NCI-H1092 (cell line): ENCODE measurements around the gene EPS15.
"Not testable (repeated sequence)": the region's sequence is repeated elsewhere in the genome, so short reads cannot be mapped to it uniquely, and the experiment has no call there.

Source experiments
- DNase-seq: peaks from one replicate; lab custom pipeline; 2025; lab: John Stamatoyannopoulos, UW

EPS15 gene

DNA sequence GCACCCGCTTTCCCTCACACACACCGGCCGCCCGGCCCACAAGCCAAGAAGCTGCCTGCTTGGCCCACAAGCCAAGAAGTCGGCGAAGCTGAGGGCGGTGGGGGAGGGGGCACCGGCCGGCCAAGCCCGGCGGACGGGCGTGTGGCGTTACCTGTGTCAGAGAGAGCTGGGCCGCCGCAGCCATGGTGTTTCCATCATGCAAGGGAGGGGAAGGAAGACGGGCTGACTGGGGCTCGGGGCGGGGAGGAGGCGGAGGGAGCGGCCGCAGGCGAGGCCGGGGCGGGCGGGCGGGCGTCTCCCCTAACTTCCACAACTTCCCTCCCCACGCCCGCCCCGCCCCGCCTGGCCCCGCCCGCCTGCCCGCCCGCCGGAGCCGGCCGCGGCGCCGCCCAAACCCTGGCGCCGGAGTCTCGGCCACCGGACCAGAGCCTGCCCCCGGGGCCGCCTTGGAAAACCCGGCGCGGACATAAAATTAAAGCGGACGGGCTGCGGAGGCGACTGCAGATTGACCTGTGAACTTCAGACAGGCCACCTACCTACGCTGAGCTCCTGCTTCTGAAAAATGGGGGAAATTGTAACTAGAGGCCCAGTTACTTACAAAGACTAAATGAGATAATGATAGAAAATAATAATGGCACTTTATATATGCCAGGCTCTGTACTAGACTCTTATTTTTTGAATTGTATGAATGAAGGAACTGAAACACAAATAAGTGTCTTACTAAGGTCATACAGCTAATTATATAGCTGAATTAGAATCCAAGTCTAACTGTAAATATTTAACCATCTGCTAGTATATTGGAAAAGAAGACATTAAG is at the start of gene EPS15:
Gene EPS15, minus strand, starts transcription at position 219 of the 817 bp plus-strand sequence. Its CDS starts 35 bp downstream, at position 184.
- DNase-seq, result no peak

DNA sequence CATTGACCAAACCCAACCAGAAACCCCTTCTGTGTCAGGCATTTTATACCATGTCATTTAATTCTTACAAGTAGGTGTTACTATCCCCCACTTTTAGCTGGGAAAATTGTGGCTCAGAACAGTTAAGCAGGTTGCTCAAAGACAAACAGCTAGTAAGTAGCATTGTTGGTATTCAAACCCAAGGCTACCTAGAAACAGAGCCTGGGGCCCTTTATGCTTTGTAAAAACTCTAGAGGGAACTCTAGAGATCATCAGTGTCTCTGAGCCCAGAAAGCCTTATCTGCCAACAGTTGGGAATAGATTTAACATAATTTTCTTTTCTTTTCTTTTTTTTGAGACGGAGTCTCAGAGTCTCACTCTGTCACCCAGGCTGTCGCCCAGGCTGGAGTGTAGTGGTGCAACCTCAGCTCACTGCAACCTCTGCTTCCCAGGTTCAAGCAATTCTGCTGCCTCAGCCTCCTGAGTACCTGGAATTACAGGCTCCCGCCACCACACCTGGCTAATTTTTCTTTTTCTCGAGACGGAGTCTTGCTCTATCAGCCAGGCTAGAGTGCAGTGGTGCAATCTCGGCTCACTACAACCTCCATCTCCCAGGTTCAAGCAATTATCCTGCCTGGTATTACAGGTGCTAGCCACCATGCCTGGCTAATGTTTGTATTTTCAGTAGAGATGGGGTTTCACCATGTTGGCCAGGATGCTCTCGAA is 49.3 kb upstream of the EPS15 start:
- no peak for DNase-seq

DNA sequence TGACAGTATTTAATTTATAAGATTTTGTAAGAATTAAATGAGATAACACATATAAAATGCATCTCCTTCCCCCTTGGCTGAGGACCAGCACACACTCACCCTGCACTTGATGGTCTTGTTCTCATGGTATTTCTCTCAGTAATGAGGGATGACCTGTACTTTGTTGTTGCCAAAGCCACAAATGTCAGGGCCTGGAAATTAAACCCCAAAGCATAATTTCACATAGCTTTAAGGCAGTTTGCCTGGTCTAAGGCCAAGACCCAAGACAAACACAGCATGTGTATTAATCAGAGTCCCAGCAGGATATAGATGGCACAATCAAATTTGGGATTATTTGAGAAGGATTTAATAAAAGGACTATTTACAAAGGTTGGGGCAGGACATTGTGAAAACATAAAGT is 48.6 kb upstream of the EPS15 start:
- DNase-seq, result no peak

DNA sequence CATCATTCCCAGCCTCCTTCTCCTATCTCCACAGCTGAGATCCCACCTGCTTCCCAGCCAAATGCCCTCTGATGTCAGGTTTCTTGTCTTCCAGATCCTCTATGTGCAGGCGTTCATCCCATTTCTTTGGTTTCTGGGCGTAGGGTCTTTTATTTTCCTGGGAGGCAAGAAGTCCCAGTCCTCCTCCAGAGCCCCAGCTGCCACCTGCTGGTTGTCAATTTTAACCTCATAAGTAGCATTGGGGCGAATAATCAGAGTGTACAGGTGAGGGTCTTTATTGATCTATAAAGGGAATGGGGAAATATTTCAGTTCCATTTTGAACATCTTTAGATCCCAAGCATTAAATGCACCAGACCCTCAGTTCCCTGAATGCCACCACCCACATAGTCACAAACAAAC is 47.2 kb upstream of the EPS15 start:
- no peak for DNase-seq

DNA sequence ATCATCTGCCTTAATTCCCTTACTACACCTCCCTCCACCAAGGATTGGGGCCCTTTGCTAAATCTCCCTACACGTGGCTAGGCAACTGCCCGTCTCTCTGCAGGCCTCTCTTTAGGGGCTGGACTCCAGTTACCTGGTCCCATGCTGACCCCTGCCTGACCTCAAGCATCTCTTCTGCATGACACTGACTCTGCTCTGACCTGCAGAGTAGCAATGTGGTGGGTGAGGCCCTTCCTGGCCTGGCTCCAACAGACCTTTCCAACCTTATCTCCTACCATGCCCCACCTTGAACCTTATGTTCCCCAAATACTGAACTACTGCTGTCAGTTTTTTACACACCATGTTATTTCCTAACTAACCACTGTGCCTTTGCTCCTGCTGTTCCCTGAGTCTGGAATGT is 45.9 kb upstream of the EPS15 start:
- no peak for DNase-seq

DNA sequence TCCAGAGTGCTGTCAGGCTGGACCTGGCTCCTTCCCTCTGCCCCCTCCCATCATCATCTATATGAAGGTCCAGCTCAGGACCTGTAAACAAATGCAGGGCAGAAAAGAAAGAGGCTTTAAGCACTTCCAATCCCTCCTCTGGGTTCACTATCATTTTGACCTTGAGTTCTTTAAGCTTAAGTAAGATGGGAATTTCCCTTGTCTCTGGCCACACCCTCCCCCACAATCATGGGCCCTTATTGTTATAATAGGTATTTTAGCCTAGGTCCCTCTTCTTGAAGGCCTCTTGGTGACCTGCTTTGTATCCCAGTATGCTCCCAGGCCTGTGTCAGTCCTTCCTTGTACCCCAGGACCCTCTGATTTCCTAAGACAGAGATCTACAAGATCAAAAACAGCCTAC is 45.1 kb upstream of the EPS15 start:
- DNase-seq, result no peak

DNA sequence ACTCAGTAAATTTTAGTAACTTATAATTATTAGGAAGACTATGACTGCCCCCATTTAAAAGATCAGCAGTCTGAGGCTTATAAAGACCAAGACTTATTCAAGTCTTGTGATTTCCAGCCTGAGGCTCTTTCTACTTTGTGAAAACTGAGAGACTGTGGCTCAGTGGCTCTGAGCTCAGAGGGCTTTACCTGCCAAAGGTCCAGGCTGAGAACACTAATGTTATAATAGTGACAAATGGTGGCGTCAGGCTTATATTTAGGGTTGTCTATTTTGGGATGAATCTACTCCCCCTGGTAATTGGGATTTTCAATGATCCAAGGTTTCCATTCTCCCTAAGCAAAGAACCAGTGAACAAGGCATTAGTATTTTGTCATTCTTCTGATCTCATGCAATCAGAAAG is 42.6 kb upstream of the EPS15 start:
- DNase-seq, result no peak

DNA sequence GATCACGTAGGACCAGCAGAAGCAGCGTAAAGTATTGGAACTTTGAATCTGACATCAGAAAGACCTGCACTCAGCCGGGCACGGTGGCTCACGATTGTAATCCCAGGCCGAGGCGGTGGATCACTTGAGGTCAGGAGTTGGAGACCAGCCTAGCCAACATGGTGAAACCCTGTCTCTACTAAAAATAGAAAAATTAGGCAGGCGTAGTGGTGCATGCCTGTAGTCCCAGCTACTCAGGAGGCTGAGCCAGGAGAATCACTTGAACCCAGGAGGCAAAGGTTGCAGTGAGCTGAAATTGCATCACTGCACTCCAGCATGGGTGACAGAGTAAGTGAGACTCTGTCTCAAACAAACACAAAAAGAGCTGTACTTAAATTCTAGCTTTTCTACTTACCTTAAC is 41.8 kb upstream of the EPS15 start:
- not testable (repeated sequence) for DNase-seq

DNA sequence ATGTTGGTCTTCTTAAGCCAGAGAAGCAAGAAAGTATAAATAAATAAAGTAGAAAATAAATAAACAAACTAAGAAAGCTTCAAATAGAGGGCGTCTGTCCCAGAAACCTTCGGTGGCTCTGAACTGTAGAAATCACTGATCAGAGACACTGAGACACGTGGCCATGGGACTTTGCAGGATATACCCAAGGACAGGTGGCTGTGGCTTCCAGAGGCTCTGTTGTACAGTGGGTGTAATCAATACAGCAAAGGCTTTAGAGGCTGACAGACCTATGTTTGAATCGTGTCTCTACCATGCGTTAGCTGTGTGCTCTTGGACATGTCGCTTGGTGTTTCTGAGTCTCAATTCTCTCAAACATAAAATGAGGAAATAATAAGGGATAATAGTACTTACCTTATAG is 41.0 kb upstream of the EPS15 start:
- DNase-seq, result no peak

DNA sequence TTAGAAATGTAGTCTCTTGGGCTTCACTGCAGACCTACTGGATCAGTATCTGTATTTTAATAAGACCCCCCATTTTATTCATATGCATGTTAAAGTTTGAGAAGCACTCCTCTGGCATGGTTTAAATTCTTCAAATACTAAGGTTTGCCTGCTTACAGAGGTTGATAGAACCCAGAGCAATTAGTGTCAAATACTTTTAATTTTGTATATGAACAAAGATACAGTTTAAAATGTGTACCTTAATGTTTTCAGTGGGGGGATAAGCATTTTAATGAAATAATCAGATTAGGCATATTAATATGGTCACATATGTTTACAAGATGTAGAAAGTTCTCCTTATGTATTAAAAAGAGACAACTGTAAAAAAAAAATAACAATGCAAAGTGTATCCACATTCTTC is 40.4 kb upstream of the EPS15 start:
- DNase-seq, result no peak

DNA sequence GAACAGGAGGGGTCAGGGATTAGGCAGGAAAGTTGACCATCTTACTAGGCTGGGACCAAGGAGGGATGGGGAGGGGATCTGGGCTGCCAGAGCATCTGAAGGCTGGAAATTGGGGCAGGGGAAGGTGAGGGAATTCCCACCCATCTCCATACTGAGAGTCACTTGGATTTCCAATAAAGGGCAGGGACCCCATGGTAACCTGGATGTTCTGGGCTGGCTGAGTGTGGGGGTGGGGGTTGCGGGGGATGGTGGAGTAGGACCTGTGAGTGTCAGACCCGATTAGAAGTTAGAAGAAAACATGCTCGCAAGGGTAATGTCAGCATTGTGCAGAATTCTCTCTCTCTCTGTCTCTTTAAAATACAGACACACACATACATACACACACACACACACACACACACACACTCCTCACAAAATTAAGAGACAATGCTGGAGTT is 40.0 kb upstream of the EPS15 start:
- DNase-seq, result no peak

DNA sequence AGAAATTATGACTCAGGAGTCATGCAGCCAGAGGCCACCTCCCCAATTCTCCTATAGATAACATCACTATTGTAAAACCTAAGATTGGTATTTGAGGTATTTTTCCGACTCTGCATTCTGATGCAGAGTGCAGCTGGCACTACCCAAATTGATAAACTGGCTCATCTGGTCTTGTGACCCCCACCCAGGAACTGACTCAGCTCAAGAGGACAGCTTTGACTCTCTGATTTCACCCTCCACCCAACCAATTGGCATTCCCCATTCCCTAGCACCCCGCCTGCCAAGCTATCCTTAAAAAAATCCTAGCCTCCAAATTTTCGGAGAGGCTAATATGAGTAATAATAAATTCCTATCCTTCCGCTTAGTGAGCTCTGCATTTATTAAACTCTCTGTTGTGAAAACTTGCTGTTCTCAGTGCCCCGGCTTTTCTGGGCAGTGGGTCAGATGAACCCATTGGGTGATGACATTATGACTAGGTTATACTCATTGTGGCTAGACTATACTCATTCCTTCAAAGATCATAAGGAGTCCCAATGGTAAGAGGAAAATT is 39.4 kb upstream of the EPS15 start:
- no peak for DNase-seq

DNA sequence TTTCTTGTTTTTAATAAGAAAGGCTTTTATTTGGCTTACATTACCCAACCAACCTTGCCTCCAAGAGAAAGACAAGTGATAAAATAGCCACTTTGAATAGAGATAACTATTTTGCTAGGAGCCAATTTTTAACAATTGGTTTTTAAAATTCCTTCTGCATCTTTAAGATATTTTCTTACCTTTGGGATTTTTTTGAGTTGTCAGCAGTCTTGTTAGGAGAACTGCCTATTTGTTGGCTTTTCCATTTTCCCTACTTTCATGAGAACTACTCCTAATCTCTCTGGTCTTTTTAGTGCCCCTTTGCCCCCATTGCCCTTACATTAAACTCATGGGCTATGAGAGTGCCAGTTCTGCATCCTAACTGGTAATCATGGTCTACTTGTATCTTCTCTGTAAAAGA is 38.1 kb upstream of the EPS15 start:
- no peak for DNase-seq

DNA sequence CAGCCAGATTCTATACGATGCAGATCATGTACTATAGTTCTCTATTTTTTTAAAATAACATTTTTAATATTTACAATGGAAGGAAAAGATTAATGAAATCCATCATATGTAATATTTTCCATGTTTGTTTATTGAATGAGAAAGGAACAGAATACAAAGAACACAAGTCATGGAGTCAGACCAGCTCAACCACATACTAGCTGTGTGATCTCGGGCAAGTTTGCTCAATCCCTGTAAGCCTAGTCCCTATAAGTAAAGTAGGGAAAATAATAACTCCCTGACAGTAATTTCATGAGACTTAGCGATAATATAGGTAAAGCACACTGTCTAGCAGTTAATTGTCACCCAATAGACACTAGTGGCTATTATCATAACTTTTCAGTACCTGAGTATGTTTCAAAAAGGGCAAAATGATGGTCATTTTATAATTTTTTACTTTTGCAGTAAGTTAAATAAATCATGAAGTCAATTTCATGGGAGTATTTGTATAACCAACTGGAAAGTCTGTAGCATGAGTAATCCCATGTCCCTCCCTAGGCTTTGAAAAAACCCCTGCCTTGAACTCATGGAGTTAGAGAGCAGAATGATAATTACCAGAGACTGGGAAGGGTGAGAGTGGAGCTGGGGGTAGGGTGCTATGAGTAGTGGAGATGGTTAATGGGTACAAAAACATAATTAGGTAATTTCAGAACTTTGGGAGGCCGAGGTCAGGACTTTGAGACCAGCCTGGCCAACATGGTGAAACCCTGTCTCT is 37.0 kb upstream of the EPS15 start:
- no peak for DNase-seq

DNA sequence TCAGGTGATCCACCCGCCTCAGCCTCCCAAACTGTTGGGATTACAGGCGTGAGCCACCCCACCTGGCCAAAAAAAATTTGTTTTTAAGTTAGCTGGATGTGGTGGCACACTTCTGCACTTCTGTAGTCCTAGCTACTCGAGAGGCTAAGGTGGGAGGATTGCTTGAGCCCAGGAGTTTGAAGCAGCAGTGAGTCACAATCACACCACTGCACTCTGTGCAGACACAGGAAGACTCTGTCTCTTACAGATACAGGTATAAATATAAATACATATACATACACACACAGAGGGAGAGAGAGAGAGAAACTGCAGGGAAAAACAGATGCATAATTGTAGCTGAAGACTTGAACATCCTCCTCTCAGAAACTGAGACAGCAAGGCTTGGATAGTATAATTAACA is 34.8 kb upstream of the EPS15 start:
- DNase-seq, result no peak

DNA sequence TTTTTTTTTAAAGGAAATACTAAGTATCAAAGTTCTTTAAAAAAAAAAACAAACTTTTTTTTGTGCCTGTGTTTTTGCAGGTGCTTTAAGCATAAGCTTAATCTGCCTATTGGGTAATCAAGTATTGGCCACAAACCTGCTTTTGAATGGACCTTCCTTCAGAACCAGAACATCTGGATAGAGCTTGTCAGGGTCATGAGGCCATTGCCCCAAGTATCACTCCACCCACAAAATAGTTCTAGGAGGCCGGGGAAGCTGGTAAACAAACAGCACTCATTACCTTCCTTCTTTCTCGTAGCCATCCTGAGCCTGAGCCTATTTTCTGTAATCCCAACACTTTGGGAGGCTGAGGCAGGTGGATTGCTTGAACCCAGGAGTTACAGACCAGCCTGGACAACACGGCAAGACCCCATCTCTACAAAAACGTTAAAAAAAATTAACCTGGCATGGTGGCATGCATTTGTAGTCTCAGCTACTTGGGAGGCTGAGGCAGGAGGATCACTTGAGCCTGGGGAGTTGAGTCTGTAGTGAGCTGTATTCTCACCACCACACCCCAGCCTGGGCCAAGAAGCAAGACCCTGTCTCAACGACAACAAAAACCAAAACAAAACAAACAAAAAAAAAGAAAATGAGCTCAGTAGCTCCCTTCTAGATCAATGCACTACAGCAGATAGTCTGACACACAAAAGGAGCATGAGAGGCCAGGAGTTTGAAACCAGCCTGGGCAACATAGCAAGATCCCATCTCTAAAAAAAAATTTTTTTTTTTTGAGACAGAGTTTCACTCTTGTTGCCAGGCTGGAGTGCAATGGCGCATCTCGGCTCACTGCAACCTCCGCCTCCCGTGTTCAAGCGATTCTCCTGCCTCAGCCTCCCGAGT is 34.1 kb upstream of the EPS15 start:
- DNase-seq, result no peak

DNA sequence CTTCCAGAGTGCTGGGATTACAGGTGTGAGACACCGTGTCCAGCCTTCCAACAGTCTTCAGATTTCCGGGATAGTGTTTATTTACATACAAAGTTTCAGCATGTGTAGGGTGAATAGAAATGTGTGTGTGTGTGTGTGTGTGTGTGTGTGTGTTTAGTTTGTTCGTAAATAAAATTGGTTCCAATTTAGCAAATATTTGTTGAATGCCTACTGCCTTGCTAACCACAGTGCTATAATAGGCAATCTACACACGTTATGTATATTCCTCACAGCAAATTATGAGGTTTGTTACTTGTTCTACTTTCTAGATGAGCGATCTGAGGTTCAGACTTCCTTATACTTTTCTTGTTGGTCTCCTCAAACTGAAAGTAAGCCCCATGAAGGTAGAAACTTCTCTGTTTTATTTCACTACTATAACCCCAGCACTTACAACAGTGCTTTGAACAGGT is 32.8 kb upstream of the EPS15 start:
- DNase-seq, result no peak

DNA sequence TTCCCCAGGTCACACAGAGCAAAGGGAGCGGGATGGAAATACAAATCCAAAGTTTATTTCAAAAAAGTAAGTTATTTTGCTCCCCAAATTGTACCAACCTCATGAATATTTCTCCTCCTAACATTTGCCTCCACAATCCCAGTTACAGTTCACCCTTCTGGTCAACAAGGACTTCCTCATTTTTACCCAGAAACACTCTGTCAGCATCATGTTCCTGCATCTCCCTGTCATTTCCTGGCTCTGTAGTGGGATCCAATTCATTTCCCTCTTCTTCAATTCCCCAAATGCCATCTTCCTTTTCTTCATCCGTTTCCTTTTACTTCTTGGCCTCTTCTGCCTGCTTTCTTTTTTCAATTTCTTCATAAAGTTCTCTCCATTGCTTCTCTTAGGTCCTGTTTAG is 32.0 kb upstream of the EPS15 start:
- DNase-seq, result no peak

DNA sequence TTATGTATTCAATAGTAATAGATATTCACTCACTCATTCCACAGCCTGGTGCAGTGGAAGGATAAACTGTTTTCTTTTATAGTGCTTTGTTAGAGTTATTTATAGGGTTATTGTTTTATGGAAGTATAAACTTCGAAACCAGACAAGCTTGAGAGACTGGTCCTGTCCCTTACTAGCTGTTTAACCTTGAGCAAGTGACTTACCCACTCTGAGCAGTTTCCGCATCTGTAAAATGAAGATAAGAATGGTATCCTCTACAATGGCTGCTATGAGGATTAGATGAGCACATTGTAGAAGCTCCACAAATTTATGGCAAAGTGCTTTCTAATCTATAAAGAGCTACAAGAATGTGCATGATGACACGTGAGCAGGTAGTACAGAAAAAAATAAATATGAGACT is 30.8 kb upstream of the EPS15 start:
- DNase-seq, result no peak

DNA sequence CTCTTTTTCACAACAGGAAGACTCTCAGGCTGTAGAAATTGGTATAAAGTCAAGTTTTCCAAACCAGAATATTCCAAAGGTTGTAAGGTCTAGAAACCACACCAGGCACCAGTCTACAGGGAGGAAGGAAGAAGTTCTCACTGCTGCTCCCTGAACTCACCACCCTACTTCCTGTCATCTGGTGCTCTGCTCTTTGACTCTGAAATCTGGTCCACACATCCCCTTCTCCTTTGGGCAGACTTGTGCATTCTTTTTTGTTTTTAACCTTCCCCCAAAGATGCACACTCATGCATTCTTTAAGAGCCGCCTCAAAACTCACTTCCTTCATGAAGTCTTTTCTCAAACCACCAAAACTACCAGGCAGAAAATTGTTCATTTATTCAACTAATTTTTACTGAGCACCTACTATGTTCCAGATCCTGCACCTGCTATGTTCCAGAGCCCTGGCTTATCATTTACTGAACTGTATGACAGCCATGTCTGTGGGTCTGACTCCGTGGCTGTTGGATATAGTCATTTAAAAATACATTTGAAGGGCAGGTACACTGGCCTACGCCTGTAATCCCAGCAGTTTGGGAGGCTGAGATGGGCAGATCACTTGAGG is 30.1 kb upstream of the EPS15 start:
- no peak for DNase-seq

DNA sequence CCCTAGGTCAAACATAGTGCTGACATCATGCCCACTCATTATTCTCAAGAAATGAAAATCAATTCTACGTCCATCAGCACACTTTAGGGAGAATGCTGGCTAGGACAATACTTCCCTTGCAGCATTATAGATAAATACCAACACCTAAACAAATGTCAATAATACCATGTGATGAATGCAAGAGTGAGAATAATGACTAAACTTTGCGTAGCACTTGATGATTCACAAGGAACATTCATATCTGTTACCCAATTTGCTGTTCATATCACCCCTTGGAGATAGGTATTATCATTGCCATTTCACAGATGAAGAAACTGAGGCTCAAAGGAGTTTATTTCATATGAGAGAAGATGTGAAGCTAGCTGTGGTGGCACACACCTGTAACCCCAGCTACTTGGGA is 24.8 kb upstream of the EPS15 start:
- no peak for DNase-seq
